H9 (cell line): ENCODE measurements around the gene NLN. TPM values are rescaled to one million over a fixed set of nuclear protein-coding genes. Genes with fewer than 3 reads are reported as not detected.

ENCODE experiments used
- DNase-seq: peaks from one replicate; pipeline ENCODE4 v3.0.0-alpha.2; 2017
- H2AFZ ChIP-seq: one replicate; pipeline ENCODE4 v1.6.1; 2013; ENCODE audit warnings: mild to moderate bottlenecking, low read length, control low read depth, moderate library complexity
- H2AK5ac ChIP-seq: 2 replicates; pipeline ENCODE4 v1.6.1; 2013; ENCODE audit warnings: low read length, control low read depth, mixed read lengths; ENCODE audit not compliant: insufficient read length
- H2BK120ac ChIP-seq: one replicate; pipeline ENCODE4 v1.6.1; 2013; ENCODE audit warnings: low read depth, mild to moderate bottlenecking, low read length, control low read depth, inconsistent platforms; ENCODE audit not compliant: poor library complexity, severe bottlenecking
- H2BK12ac ChIP-seq: 2 replicates; pipeline ENCODE4 v1.6.1; 2013; ENCODE audit warnings: low read length, control low read depth, mixed read lengths, low read depth; ENCODE audit not compliant: insufficient read length
- H2BK15ac ChIP-seq: 2 replicates; pipeline ENCODE4 v1.6.1; 2013; ENCODE audit warnings: low read depth, low read length, control low read depth
- H2BK20ac ChIP-seq: one replicate; pipeline ENCODE4 v1.6.1; 2013; ENCODE audit warnings: low read depth, mild to moderate bottlenecking, low read length, control low read depth, inconsistent platforms; ENCODE audit not compliant: poor library complexity, severe bottlenecking
- H2BK5ac ChIP-seq: 2 replicates; pipeline ENCODE4 v1.6.1; 2013; ENCODE audit warnings: low read length, control low read depth, mixed read lengths; ENCODE audit not compliant: insufficient read length
- H3K14ac ChIP-seq: 2 replicates; pipeline ENCODE4 v1.6.1; 2013; ENCODE audit warnings: low read length, control low read depth; ENCODE audit not compliant: insufficient read depth
- H3K18ac ChIP-seq: 2 replicates; pipeline ENCODE4 v1.6.1; 2013; ENCODE audit warnings: low read depth, mild to moderate bottlenecking, mixed read lengths, low read length, control low read depth; ENCODE audit not compliant: insufficient read length
- H3K23ac ChIP-seq: 2 replicates; pipeline ENCODE4 v1.6.1; 2013; ENCODE audit warnings: low read length, control low read depth, mixed read lengths, low read depth; ENCODE audit not compliant: insufficient read length
- H3K23me2 ChIP-seq: 2 replicates; pipeline ENCODE4 v1.6.1; 2013; ENCODE audit warnings: low read depth, mild to moderate bottlenecking, mixed read lengths, low read length, control low read depth; ENCODE audit not compliant: insufficient read length, poor library complexity, severe bottlenecking
- H3K27ac ChIP-seq: 2 replicates; pipeline ENCODE4 v1.5.1; 2013; ENCODE audit warnings: low read length, control low read depth, mixed read lengths, low read depth; ENCODE audit not compliant: insufficient read length
- H3K27me3 ChIP-seq: 2 replicates; pipeline ENCODE4 v1.6.1; 2013; ENCODE audit warnings: low read length, control low read depth, inconsistent platforms; ENCODE audit not compliant: insufficient read depth
- H3K4ac ChIP-seq: 2 replicates; pipeline ENCODE4 v1.6.1; 2013; ENCODE audit warnings: low read depth, mild to moderate bottlenecking, control low read depth, inconsistent platforms, low read length, moderate library complexity
- H3K4me1 ChIP-seq: 2 replicates; pipeline ENCODE4 v1.6.1; 2013; ENCODE audit warnings: low read length, control low read depth, inconsistent platforms; ENCODE audit not compliant: insufficient read depth
- H3K4me2 ChIP-seq: 2 replicates; pipeline ENCODE4 v1.6.1; 2013; ENCODE audit warnings: low read length, control low read depth, mixed read lengths; ENCODE audit not compliant: insufficient read length, insufficient read depth
- H3K56ac ChIP-seq: 2 replicates; pipeline ENCODE4 v1.6.1; 2013; ENCODE audit warnings: low read depth, mild to moderate bottlenecking, mixed read lengths, low read length, control low read depth; ENCODE audit not compliant: insufficient read length
- H3K79me1 ChIP-seq: 2 replicates; pipeline ENCODE4 v1.6.1; 2013; ENCODE audit warnings: low read depth, mild to moderate bottlenecking, moderate library complexity, low read length, control low read depth, inconsistent platforms; ENCODE audit not compliant: insufficient read depth, poor library complexity, severe bottlenecking
- H3K79me2 ChIP-seq: 2 replicates; pipeline ENCODE4 v1.6.1; 2013; ENCODE audit warnings: low read length, control low read depth, inconsistent platforms; ENCODE audit not compliant: insufficient read depth
- H3K9ac ChIP-seq: 2 replicates; pipeline ENCODE4 v1.6.1; 2013; ENCODE audit warnings: low read length, control low read depth, mixed read lengths; ENCODE audit not compliant: insufficient read length; ENCODE audit errors: extremely low read depth
- H3K9me3 ChIP-seq: one replicate; pipeline ENCODE4 v1.6.1; 2013; ENCODE audit warnings: low read depth, low read length, inconsistent platforms; ENCODE audit not compliant: control insufficient read depth
- H3T11ph ChIP-seq: one replicate; pipeline ENCODE4 v1.6.1; 2013; ENCODE audit warnings: mild to moderate bottlenecking, low read length, control low read depth, inconsistent platforms
- H4K20me1 ChIP-seq: one replicate; pipeline ENCODE4 v1.6.1; 2013; ENCODE audit not compliant: control insufficient read depth, insufficient read length, insufficient read depth
- H4K5ac ChIP-seq: 2 replicates; pipeline ENCODE4 v1.6.1; 2013; ENCODE audit warnings: low read depth, mild to moderate bottlenecking, mixed read lengths, low read length, control low read depth; ENCODE audit not compliant: insufficient read length
- H4K8ac ChIP-seq: replicated peaks from 2 replicates; pipeline ENCODE4 v1.6.1; 2013; ENCODE audit warnings: low read length, control low read depth, mixed read lengths, low read depth; ENCODE audit not compliant: insufficient read length
- H4K91ac ChIP-seq: 2 replicates; pipeline ENCODE4 v1.6.1; 2013; ENCODE audit warnings: low read depth, mild to moderate bottlenecking, moderate library complexity, mixed read lengths, low read length, control low read depth; ENCODE audit not compliant: insufficient read length
- H3K27ac Mint-ChIP-seq, 3 experiments: 2 replicates in 2 of 3; 3 replicates in 1 of 3; pipeline ENCODE4 v1.8.0; 2020 to 2021; ENCODE audit warnings: mixed read lengths in 3 of 3, mild to moderate bottlenecking in 1 of 3, moderate library complexity in 1 of 3
- H3K27me3 Mint-ChIP-seq: 2 replicates; pipeline ENCODE4 v1.8.0; 2021; ENCODE audit warnings: low read depth, mild to moderate bottlenecking, moderate library complexity, mixed read lengths
- H3K36me3 Mint-ChIP-seq, 3 experiments: 2 replicates in 2 of 3; 3 replicates in 1 of 3; pipeline ENCODE4 v1.8.0; 2020 to 2021; ENCODE audit warnings: low read depth in 3 of 3, mixed read lengths in 3 of 3; ENCODE audit not compliant: insufficient read depth in 1 of 3
- H3K4me1 Mint-ChIP-seq, 2 experiments: 2 replicates each; pipeline ENCODE4 v1.8.0; 2020; ENCODE audit warnings: mixed read lengths in 2 of 2
- H3K4me3 Mint-ChIP-seq, 2 experiments: 2 replicates in 1 of 2; 3 replicates in 1 of 2; pipeline ENCODE4 v1.8.0; 2020 to 2021; ENCODE audit warnings: mild to moderate bottlenecking in 2 of 2, mixed read lengths in 2 of 2, moderate library complexity in 1 of 2
- H3K9me3 Mint-ChIP-seq, 2 experiments: 2 replicates in 1 of 2; 3 replicates in 1 of 2; pipeline ENCODE4 v1.8.0; 2020; ENCODE audit warnings: mild to moderate bottlenecking in 2 of 2, mixed read lengths in 2 of 2, moderate library complexity in 1 of 2
- CTCF ChIP-seq: fragments of 200-600 bp; sonication (generic); conservative IDR thresholded peaks from 3 replicates; pipeline ENCODE4 v1.8.0; 2021; ENCODE audit warnings: antibody characterized with exemption, mild to moderate bottlenecking
- WGBS: extraction: QIAGEN DNeasy Blood & Tissue Kit; methylation state at CpG from one replicate; pipeline ENCODE4 v1.1.7; 2013; ENCODE audit warnings: missing lambda C conversion rate, low lambda C conversion rate, mixed read lengths; ENCODE audit not compliant: insufficient read length; ENCODE audit errors: extremely low coverage; 5-methylcytosine and 5-hydroxymethylcytosine counted together
- total RNA-seq: library from RNA; stranded (reverse); gene quantifications from 2 replicates; pipeline ENCODE4 v1.2.1, GENCODE V29; 2021

The NLN gene
- total RNA-seq, 1 experiment from 2014 or later, result 137 TPM

GRCh38 chr5:65866837-65867521, 145.0 kb downstream of the NLN start:
- Histone ChIP-seq H3K27ac (no peak overlapping the region), H3T11ph (no peak overlapping the region), H4K5ac (no peak overlapping the region), H3K4me1 (no peaks in the 10 kb centered on the region), H3K4me2 (no peak overlapping the region), H3K18ac (no peak overlapping the region), H4K8ac (no peak overlapping the region), H3K79me1 (no peaks in the 10 kb centered on the region), H2BK120ac (no peak overlapping the region), H2BK15ac (no peak overlapping the region), H3K23ac (no peak overlapping the region), H3K56ac (no peak overlapping the region), H3K27me3 (no peaks in the 10 kb centered on the region), H3K9ac (no peak overlapping the region), H4K20me1 (no peaks in the 10 kb centered on the region), H2BK20ac (no peak overlapping the region), H2AK5ac (no peak overlapping the region), H3K9me3 (no peaks in the 10 kb centered on the region), H3K14ac (no peak overlapping the region), H2AFZ (no peak overlapping the region), H3K4ac (no peak overlapping the region), H2BK12ac (no peak overlapping the region), H3K79me2 (no peaks in the 10 kb centered on the region), H2BK5ac (no peak overlapping the region), H3K23me2 (no peaks in the 10 kb centered on the region), H4K91ac (no peak overlapping the region)
- Mint-ChIP-seq H3K4me1 (no peaks in the 10 kb centered on the region), H3K9me3 (no peaks in the 10 kb centered on the region), H3K36me3 (no peaks in the 10 kb centered on the region; a peak in 1 of 7 replicates), H3K27me3 (no peaks in the 10 kb centered on the region), H3K27ac (no peak overlapping the region), H3K4me3 (no peak overlapping the region)
- WGBS, result no CpG with 5 or more reads among the region's 6 CpGs
- no peak for DNase-seq
- TF ChIP-seq CTCF, result no peak
